Measurements from ENCODE around the gene ORMDL3.
"Not testable (repeated sequence)": the region's sequence is repeated elsewhere in the genome, so short reads cannot be mapped to it uniquely, and the experiment has no call there.

The ORMDL3 gene

DNA sequence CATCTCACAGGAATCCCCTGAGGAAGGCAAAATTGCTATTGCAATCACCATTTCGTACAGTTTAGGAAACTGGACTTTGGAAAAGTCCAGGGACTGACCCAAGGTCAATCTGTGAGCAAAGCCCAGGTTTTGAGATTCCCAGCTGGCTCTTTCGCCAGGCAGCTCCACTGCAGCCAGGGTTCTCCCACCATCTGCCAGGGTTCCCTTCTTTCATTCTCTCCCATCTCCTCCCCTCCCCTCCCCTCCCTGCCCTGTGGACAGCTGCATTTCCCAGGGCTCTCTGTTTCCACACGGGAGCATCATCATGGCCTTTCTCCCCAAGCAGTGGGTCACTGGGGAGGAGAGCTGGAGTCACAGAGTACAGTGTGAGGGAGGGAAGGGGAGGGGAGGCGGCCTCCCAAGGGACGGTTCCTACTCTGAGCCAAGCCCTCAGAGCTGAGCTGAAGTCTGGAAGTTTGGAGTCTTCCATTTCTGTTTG lies 23.5 kb upstream of the ORMDL3 start:
- no peak overlapping the region for H3K4me3 ChIP-seq (ENCODE audit: low read depth, low read length)
- TF ChIP-seq, protein P1, sequence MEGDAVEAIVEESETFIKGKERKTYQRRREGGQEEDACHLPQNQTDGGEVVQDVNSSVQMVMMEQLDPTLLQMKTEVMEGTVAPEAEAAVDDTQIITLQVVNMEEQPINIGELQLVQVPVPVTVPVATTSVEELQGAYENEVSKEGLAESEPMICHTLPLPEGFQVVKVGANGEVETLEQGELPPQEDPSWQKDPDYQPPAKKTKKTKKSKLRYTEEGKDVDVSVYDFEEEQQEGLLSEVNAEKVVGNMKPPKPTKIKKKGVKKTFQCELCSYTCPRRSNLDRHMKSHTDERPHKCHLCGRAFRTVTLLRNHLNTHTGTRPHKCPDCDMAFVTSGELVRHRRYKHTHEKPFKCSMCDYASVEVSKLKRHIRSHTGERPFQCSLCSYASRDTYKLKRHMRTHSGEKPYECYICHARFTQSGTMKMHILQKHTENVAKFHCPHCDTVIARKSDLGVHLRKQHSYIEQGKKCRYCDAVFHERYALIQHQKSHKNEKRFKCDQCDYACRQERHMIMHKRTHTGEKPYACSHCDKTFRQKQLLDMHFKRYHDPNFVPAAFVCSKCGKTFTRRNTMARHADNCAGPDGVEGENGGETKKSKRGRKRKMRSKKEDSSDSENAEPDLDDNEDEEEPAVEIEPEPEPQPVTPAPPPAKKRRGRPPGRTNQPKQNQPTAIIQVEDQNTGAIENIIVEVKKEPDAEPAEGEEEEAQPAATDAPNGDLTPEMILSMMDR (IDR thresholded peaks at IDR 0.05; ENCODE audit: borderline replicate concordance, insufficient read depth, low read depth, low read length), result no peak

DNA sequence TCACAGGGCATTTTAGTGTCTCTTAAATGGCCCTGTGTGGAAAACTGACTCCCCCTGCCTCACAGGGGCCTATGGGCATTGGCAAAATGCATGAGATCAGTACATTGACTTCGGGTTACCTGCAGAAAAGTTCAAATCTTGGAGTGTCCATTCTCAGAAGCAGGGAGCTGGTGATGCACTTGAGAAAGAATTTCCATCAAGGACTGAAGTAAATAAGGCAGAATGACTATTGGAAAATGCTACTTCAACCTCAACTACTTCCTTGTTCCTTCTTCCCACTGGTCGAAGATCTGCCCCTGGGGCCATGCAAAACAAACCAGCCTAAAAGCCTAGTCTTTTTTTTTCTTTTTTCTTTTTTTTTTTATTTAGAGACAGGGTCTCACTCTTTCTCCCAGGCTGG lies 21.6 kb upstream of the ORMDL3 start:
- no peak overlapping the region for H3K4me3 ChIP-seq (ENCODE audit: low read depth, low read length)
- TF ChIP-seq, protein P1 (IDR thresholded peaks at IDR 0.05; ENCODE audit: borderline replicate concordance, insufficient read depth, low read depth, low read length), result no peak

DNA sequence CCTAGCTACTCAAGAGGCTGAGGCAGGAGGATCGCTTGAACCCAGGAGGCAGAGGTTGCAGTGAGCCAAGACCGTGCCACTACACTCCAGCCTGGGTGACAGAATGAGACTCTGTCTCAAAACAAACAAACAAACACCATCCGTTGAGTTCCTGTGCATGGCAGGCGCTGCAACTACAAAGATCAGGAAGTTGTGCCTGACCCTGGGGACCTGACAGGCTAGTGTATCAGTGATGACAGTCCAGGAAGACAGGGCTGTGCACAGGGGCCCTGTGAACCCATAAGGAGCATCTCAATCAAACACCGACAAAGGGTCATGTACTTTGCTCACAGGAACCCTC lies 21.1 kb upstream of the ORMDL3 start:
- H3K4me3 ChIP-seq (ENCODE audit: low read depth, low read length), result not testable (repeated sequence)

DNA sequence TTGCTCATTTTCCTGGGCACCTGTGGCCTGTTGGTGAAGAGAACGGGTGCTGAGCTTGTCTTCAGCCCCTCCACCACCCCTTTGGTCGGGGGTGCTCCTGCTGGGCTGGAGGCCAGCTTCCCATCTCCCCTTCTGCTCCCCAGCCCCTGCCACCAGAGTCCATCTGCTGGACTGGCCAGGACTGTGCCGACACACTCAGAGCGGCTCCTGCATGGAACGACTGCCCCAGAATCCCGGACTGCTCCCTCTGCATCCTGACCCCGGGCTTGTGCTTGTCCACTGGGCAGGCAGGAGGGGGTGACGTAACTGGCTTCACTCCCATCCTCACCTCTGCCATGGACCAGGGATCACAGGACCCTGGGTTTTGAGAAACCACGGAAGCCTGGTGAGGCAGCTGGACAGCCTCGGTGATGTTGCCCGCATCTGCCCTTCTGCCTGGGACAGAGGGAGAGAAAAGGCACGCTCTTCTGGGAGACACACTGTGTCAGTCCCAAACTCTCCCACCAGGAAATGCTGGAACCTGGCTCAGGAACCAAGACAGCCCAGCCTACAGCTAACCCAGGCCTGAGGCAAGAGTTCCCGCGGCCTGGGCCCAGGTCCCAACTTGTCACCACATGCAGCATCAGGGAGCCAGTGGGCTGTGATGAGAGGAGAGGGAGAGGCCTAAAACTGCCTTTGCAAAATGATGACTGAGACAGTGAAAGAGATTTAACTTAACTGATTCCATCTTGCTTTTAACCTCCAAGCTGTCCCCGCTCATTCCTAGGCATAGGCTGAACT lies 19.3 kb upstream of the ORMDL3 start:
- no peak overlapping the region for H3K4me3 ChIP-seq (ENCODE audit: low read depth, low read length)
- TF ChIP-seq, protein P1 (IDR thresholded peaks at IDR 0.05; ENCODE audit: borderline replicate concordance, insufficient read depth, low read depth, low read length), result no peak

DNA sequence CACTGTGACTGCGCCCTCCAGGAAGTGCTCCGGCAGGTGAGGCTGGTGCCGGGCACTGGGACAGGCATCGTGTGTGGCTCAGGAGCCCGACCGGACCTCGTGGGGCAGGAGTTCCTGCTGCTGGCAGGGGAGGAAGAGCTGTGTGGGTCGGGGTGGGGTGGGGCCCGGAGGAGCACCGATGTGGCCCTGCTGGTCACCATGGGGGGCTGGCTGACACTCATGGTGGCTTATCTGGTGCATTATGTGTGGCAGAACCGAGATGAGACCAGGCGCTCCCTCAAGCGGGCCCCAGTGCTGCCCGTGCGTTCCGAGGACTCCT lies 17.0 kb upstream of the ORMDL3 start:
- TF ChIP-seq, protein P1 (IDR thresholded peaks at IDR 0.05; ENCODE audit: borderline replicate concordance, insufficient read depth, low read depth, low read length), result no peak
- no peak overlapping the region for H3K4me3 ChIP-seq (ENCODE audit: low read depth, low read length)

DNA sequence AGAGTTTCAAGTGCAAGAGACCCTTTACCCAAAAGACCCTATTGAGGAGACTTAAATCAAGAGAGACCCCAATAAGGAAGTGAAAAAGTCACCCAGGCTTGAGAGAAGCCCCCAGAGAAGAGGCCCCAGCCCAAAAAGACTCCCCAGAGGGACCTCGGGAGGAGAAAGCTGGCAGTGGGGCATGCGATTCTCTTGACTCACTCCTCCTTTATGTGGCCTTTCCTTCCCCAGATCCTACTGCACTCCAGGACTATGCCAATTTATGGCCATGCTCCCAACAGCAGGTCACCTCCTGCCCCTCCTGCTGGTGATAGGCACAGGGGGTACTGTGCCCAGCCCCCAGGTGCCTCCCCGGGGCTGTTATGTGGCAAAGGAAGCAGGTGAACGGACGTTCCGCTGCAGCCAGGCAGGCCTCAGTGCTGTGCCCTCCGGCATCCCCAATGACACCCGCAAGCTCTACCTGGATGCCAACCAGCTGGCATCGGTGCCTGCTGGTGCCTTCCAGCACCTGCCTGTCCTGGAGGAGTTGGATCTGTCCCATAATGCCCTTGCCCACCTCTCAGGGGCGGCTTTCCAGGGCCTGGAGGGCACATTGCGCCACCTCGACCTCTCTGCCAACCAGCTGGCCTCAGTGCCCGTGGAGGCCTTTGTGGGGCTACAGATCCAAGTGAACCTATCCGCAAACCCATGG lies 16.4 kb upstream of the ORMDL3 start:
- TF ChIP-seq, protein P1 (IDR thresholded peaks at IDR 0.05; ENCODE audit: borderline replicate concordance, insufficient read depth, low read depth, low read length), result no peak
- H3K4me3 ChIP-seq (ENCODE audit: low read depth, low read length), result no peak overlapping the region

DNA sequence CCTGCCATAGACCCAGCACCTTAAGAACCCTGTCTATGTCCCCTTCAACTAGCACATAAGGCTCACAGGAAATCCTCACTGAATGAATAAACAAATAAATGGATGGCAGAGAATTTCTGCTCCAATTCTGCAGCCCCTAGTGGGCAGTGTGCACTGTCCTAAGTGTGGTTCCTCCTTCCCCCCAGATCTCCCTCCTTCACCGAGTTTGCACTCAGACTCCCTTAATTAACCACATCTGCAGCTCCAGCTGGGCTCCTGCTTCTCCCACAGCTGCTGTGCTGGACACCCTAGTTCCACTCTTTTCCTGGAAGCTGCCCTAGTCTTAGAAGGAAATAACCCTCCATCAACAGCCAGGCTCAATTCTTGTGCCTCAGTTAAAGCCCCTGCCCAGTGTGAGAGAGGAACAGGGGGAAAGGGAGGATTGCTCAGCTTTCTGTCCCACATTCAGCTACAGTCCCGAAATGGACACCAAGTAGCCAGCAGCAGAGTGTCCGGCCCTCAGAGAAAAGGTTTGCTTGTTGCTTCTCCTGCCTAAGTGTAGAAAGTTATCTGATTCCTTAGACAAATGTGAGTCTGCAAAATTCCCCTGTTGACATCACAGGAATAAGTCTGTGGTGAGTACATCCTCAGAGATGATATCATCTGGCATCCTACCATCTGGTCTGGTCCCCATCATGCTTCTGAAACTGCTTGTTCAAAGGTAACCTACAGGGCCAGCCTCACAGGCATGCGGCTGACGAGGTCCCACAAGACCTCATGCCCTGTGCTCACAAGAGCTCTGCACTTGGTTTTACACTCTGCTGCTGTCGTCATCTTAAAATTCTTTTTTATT lies 12.4 kb upstream of the ORMDL3 start:
- TF ChIP-seq, protein P1 (IDR thresholded peaks at IDR 0.05; ENCODE audit: borderline replicate concordance, insufficient read depth, low read depth, low read length), result peak; percentile 43; the same call in 1 of the 2 replicates
- no peak overlapping the region for H3K4me3 ChIP-seq (ENCODE audit: low read depth, low read length)
